HG03571 (cell line): ENCODE data around the gene RSL24D1.
"Not testable (repeated sequence)": the region's sequence is repeated elsewhere in the genome, so short reads cannot be mapped to it uniquely, and the experiment has no call there.

ENCODE experiments used
- ATAC-seq: cut with Tn5 transposase; IDR thresholded peaks from one replicate; pipeline ENCODE4 v1.9.1; 2021; ENCODE audit not compliant: unreplicated experiment

The RSL24D1 gene

DNA sequence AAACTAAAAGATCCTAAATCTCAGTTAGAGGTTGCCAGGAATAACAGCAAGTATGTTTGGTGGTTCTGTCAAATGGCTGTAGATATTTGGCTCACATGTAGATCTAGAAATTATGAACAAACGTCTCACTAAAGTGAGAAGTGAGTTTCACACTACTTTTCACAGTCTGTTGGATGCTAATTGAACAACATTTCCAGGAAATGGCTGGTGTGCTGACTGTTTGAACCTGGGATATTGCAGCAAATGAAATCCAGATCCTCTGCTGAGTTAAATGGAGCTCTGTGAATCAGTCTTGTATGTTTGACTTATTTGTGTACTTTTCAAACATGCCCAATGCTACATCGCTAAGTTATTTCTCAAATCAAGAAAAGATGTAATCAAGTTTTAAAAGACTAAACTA lies 21.3 kb upstream of the RSL24D1 start:
- ATAC-seq: no peak

GRCh38 chr15:55204464-55204863 lies 7.7 kb upstream of the RSL24D1 start:
- ATAC-seq: no peak

GRCh38 chr15:55202206-55202605 lies 5.5 kb upstream of the RSL24D1 start:
- ATAC-seq: no peak

DNA sequence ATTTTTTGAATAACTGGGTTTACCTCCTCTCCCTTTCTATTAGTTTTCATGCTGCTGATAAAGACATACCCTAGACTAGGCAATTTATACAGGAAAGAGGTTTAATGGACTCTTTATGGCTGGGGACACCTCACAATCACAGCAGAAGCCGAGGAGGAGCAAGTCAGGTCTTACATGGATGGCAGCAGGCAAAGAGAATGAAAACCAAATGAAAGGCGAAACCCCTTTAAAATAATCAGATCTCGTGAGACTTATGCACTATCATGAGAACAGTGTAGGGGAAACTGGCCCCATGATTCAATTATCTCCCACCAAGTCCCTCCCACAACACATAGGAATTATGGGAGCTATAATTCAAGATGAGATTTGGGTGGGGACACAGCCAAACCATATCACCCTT lies 2.0 kb upstream of the RSL24D1 start:
- ATAC-seq: no peak

DNA sequence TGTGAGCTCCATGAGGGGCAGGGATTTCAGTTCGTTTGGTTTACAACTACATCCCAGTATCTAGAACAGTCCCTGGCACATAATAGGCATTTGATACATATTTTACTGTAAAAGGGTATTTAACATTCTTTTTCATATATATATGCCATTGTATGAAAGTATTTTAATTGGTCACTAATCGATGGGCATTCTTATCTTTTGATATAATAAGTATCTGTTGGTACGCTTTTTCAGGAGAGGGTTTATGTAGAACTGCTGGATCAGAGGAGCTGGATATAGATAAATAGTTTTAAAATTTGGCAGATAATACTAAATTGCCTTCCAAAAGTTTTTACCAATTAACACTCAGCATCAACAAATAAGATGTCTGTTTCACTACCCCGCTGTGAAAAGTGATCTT lies 978 bp upstream of the RSL24D1 start:
- no peak for ATAC-seq

DNA sequence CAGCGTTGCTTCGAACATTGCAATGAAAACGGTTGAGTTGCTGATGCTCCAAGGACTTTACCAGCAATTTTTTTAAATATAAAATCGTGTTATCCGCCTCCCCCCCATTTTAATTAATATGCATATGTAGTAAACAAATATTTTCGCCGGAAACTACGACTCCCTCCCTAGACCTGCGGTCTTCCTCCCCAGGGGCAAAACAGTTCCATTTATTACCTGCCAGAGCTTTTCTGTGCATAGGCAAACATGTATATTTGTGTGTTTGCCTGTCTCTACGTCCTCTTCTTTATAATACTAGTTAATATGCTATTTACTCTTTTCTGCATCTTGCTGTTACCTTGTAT lies 593 bp upstream of the RSL24D1 start:
- peak; percentile 11 for ATAC-seq

DNA sequence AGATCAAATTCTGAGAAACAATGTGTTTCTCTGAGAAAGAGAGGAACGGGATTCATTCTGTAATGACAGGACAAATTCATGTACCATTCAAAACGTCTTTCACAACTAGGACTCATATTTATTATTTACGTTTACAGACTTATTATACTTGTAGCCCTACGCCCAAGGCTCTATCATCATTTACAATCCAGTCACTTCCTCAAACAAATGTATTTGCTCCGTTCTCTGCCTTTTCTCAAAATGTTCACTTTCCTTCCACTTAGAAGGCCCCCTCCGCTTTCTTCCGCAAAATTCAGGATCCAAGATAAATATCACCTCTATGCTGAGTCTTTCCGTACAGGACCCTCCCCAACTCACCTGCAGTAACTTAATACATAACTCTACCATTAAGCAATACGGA lies 745 bp downstream of the RSL24D1 start:
- no peak for ATAC-seq

DNA sequence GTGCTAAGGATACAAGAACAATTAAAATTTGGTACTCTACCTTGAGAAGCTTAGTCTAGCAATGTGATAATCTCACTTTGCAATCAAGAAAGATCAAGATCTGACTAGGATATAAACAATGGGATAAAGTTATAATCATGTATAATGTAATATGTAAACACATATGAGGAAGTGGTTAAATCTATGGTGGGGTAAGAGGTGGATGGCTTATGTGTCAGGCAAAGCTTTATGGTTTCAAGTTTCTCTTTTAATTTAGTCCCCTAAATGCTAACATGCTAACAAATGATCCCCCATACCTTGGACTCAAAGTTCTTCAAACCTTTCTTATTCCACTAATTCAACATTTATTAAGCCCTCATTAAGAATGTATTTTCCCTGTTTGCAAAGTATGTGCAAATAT lies 2.5 kb downstream of the RSL24D1 start:
- ATAC-seq: no peak

DNA sequence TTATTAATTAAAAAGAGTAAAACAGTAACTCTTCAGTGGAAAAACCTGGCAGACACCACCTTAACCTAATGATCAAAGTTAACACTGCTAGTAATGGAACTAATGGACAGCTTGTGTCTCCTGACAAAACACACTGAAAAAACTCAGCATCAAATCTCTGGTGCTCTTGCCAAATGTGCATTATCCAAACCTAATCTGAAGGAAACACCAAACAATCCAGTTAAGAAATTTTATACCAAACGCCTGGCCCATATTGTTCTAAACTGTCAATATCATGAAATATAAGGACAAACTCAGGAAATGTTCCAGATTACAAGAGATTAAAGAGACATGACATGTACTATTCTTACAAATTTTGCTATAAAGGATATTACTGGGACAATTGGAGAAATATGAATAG lies 10.4 kb downstream of the RSL24D1 start:
- ATAC-seq: no peak

DNA sequence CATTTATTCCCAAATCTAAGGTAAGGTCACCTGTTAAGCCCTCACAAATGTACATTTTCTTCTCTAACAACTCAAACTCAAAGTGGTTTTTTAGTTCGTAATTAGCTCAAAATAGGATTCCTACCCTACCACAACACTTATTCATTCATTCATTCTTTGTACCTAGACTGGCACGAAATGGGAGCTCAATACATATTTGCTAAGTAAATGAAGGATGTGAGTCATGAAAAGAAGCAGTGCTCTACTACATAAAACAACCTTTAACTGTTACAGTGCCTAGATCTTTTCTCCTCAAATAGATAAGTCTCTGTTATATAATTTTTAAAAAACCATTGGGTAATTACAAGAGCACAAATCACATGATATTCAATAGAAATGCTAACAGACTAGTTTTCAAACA lies 13.1 kb downstream of the RSL24D1 start:
- no peak for ATAC-seq

DNA sequence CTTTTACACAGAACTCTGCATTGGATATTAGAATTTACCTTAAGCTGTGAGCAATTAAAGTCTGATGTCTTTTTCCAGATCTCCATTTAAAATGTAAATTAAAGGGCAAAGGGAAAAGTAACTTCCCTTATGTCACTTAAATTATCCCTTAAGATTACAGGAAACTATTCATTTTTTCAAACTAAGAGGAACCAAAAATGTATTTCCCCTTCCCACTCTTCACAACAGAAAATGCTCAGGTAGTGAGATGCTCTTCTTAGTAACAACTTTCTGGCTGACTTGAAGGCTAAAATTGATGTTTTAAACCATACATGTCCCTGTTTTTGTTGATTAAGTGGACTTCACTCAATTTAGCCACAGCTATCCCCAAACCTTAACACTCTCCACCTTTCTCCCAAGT lies 17.6 kb downstream of the RSL24D1 start:
- ATAC-seq: no peak

GRCh38 chr15:55170361-55170760 lies 26.4 kb downstream of the RSL24D1 start:
- ATAC-seq: no peak

- ATAC-seq: peak; percentile 77
Observed at GRCh38 chr15:55168350-55168974, 28.3 kb downstream of the RSL24D1 start.

GRCh38 chr15:55164284-55164683 lies 32.5 kb downstream of the RSL24D1 start:
- no peak for ATAC-seq

GRCh38 chr15:55151631-55152030 lies 45.1 kb downstream of the RSL24D1 start:
- no peak for ATAC-seq

DNA sequence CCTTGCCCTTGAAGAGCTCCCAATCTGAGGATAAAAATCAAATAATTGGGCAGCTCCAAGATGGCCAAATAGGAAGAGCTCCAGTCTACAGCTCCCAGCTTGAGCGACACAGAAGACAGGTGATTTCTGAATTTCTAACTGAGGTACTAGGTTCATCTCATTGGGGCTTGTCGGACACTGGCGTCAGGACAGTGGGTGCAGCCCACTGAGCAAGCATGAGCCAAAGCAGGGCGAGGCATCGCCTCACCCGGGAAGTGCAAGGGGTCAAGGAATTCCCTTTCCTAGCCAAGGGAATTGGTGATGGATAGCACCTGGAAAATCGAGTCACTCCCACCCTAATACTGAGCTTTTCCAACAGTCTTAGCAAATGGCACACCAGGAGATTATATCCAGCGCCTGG lies 53.6 kb downstream of the RSL24D1 start:
- not testable (repeated sequence) for ATAC-seq

- ATAC-seq: no peak
Observed at GRCh38 chr15:55133972-55134371, 62.8 kb downstream of the RSL24D1 start.

DNA sequence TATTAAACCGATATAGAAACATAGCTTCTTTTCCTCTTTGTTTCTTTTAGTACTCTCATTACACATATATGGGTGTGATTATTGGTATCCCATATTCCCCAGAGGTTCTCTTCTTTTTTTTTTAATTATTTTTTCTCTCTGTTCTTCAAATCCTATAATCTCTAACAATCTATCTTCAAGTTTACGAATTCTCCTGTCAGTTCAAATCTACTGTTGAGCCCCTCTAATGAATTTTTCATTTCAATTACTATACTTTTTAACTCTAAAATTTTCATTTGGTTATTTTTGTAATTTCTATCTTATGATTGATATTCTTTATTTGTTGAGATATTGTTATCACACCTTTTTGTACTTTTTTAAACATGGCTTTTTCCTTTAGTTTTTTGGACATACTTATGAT lies 64.1 kb downstream of the RSL24D1 start:
- no peak for ATAC-seq
